ENCODE measurements around the gene PELI2. TPM values are rescaled to one million over a fixed set of nuclear protein-coding genes. Genes with fewer than 3 reads are reported as not detected.

PELI2 gene
- total and polyA plus RNA-seq, 2 experiments from 2014 or later, result 8.0 to 24.5 TPM

- no peak overlapping the region for H3K4me2 ChIP-seq
- H3K27me3 Mint-ChIP-seq (ENCODE audit: insufficient read depth, low read depth, poor library complexity), result no peaks in the 10 kb centered on the region
- no peaks in the 10 kb centered on the region for H4K20me1 ChIP-seq (replicated peaks; ENCODE audit: insufficient read depth)
- H3K79me2 ChIP-seq (replicated peaks; ENCODE audit: insufficient read depth), result no peaks in the 10 kb centered on the region
- H3F3A ChIP-seq (replicated peaks; ENCODE audit: low read depth), result no peaks in the 10 kb centered on the region
- TF ChIP-seq EZH2 (IDR thresholded peaks at IDR 0.05; ENCODE audit: low read depth, unreplicated experiment) (no peak), NANOG (IDR thresholded peaks at IDR 0.05; ENCODE audit: borderline replicate concordance) (no peak), ETS1 (IDR thresholded peaks at IDR 0.05) (no peak), ZNF462 (CRISPR knock-in tag; IDR thresholded peaks at IDR 0.05) (no peak), POLR2AphosphoS5 (IDR thresholded peaks at IDR 0.05; ENCODE audit: low read depth) (no peak), CTCF (conservative IDR thresholded peaks at IDR 0.05; ENCODE audit: low read depth in 2 of 2) (no peak), ZNF331 (CRISPR knock-in tag; IDR thresholded peaks at IDR 0.05; ENCODE audit: low read depth) (no peak), REST (IDR thresholded peaks at IDR 0.05; ENCODE audit: unreplicated experiment) (no peak), STAT1 (IDR thresholded peaks at IDR 0.05; ENCODE audit: unreplicated experiment) (no peak), ZNF114 (CRISPR knock-in tag; IDR thresholded peaks at IDR 0.05) (no peak)
- DNase-seq (ENCODE audit: low spot score) (no peak), ATAC-seq (no peak)
- no peak overlapping the region for H3K27ac ChIP-seq (ENCODE audit: low read depth)
- H3K4me1 Mint-ChIP-seq, result no peaks in the 10 kb centered on the region
- H2AFZ ChIP-seq, result no peak overlapping the region
- no peak overlapping the region for H3K27ac Mint-ChIP-seq
- no peaks in the 10 kb centered on the region for H3K36me3 Mint-ChIP-seq (ENCODE audit: low read depth)
- H3K9me3 Mint-ChIP-seq, result no peaks in the 10 kb centered on the region
- H3K4me1 ChIP-seq (ENCODE audit: insufficient read depth), result no peaks in the 10 kb centered on the region
- no peaks in the 10 kb centered on the region for H3K36me3 ChIP-seq (ENCODE audit: insufficient read depth)
- no peaks in the 10 kb centered on the region for H3K27me3 ChIP-seq (ENCODE audit: insufficient read depth)
- no peak overlapping the region for H3K4me3 Mint-ChIP-seq
- no peaks in the 10 kb centered on the region for H3K9me2 ChIP-seq (ENCODE audit: insufficient read depth)
- H3K4me3 ChIP-seq, result no peak overlapping the region
These were observed 216.2 kb downstream of the PELI2 start for GRCh38 chr14:56334458-56334857.

Data from GM23338 (cell line).